Measurements from ENCODE around the gene CCL21. TPM values are rescaled to one million over a fixed set of nuclear protein-coding genes. Genes with fewer than 3 reads are reported as not detected.

CCL21 gene
- total RNA-seq, 1 experiment from 2014 or later: not detected

DNA sequence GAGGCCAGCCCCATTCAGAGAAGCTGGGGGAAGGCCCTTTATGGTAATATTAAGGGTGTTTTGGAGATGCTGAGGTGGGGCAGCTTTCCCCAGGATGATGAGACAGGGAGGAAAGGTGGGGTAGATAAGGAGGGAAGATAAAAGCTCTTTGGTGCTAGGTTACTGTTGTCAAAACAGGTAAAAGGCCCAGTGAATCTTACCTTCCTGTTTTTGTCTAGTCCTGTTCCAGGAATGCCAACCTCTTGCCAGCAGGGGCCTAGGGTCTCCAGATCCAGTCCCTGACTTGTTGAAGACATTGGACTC lies 46.7 kb downstream of the CCL21 start:
- no peaks in the 10 kb centered on the region for H3K9me3 ChIP-seq (ENCODE audit: low read length)
- no peak overlapping the region for H3K4me2 ChIP-seq (ENCODE audit: low read depth, low read length, poor library complexity, severe bottlenecking)
- peaks cover 17% of the 10 kb centered on the region for H3K4me1 ChIP-seq (ENCODE audit: low read length)

DNA sequence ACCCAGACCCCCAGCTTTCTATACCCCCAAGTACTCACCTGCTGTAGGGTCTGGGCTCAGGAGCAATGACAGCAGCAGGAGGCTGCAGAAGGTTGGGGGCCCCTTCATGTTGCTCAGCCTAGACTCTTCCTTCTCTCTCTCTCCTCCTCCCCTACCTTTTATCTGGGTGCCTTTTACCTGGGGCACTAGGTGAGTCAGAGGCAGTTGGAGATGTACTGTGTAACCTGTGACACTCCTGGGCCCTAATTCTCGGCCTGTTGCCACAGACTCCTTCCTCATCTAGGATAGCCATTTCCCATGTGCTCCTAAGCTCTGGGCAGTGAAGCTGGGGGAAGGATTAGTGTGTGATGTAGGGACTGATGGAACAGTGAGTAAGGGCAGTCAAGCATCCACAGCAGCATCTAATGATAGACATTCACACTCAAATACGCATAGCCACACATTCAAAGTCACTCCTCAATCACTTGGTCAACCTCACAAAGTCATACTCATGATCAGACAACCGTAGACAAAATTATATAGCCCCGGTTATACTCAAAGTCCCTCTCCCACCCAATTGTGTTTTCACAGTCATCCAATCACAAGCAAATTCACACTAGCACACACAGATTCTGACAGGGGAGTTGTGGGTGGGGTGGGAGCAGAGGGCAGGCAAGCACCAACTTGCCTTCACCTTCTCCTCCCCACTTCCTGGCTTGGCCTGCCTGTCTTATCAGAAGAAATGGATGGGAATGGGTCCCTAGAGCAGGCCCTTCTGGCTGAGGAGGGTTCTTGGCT lies 47.2 kb downstream of the CCL21 start, which contains the start of gene CCL27:
Gene CCL27, minus strand, starts transcription at position 132 of the 777 bp plus-strand sequence. Its CDS starts 24 bp downstream, at position 108.
- Histone ChIP-seq H3K27ac (ENCODE audit: low read length) (no peak within 1 kb of the TSS), H3K9ac (ENCODE audit: low read length) (no peak within 1 kb of the TSS), H4K20me1 (ENCODE audit: insufficient read depth, low read depth, low read length) (no peaks in the 10 kb centered on the region), H2AFZ (ENCODE audit: low read length) (no peak within 1 kb of the TSS), H3K79me2 (ENCODE audit: low read length) (no peaks in the 10 kb centered on the region), H3K36me3 (ENCODE audit: insufficient read depth, low read length) (no peaks in the 10 kb centered on the region), H3K9me3 (ENCODE audit: low read length) (no peaks in the 10 kb centered on the region), H3K4me2 (ENCODE audit: low read depth, low read length, poor library complexity, severe bottlenecking) (no peak within 1 kb of the TSS), H3K4me3 (ENCODE audit: low read length) (no peak within 1 kb of the TSS), H3K27me3 (ENCODE audit: low read length) (no peaks in the 10 kb centered on the region), H3K9me2 (replicated peaks; ENCODE audit: insufficient read depth, low read length) (no peaks in the 10 kb centered on the region), H3K4me1 (ENCODE audit: low read length) (peaks cover 17% of the 10 kb centered on the region)
- no peak for DNase-seq

More for the DNA sequence above, 46.7 kb downstream of the CCL21 start:
- Histone ChIP-seq H3K36me3 (ENCODE audit: insufficient read depth, low read length) (no peaks in the 10 kb centered on the region), H3K9me2 (replicated peaks; ENCODE audit: insufficient read depth, low read length) (no peaks in the 10 kb centered on the region), H2AFZ (ENCODE audit: low read length) (no peak overlapping the region), H3K27me3 (ENCODE audit: low read length) (no peaks in the 10 kb centered on the region), H3K27ac (ENCODE audit: low read length) (no peak overlapping the region), H4K20me1 (ENCODE audit: insufficient read depth, low read depth, low read length) (no peaks in the 10 kb centered on the region), H3K79me2 (ENCODE audit: low read length) (no peaks in the 10 kb centered on the region), H3K4me3 (ENCODE audit: low read length) (no peak overlapping the region), H3K9ac (ENCODE audit: low read length) (no peak overlapping the region)
- no peak for DNase-seq

DNA sequence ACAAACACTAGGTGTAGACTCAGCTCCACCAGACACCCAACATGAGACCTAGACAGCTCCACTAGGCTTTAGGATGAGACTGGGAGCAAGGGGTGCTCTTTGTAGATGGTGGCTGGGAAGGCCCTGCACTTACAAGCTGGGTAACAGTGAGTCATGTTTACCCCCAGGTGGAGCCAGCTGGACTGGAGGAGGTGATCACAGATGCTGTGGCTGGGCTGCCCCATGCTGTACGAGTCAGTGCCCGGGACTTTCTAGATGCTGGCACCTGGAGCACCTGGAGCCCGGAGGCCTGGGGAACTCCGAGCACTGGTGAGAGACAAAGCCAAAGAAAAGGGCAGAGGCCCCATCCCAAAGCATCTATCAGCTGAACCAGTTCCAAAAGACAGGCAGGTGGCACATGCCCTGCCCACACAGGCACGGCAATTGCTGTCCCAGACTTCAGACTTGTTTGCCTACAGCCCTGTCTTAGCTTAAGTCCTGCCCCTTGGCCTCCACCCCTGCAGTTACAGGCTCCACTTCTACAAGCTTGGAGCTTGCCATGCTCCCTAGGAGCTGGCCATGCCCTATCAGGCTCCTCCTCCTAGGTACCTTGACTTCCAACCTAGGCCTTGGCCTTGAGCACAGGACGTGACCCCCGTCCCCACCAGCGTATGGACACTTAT lies 50.2 kb downstream of the CCL21 start:
- no peaks in the 10 kb centered on the region for H3K9me2 ChIP-seq (replicated peaks; ENCODE audit: insufficient read depth, low read length)
- peaks cover 4% of the 10 kb centered on the region for H3K4me1 ChIP-seq (ENCODE audit: low read length)
- H2AFZ ChIP-seq (ENCODE audit: low read length): no peak overlapping the region
- DNase-seq: no peak
- no peak overlapping the region for H3K4me3 ChIP-seq (ENCODE audit: low read length)
- H3K36me3 ChIP-seq (ENCODE audit: insufficient read depth, low read length): no peaks in the 10 kb centered on the region
- H3K79me2 ChIP-seq (ENCODE audit: low read length): no peaks in the 10 kb centered on the region
- no peaks in the 10 kb centered on the region for H3K27me3 ChIP-seq (ENCODE audit: low read length)
- no peak overlapping the region for H3K4me2 ChIP-seq (ENCODE audit: low read depth, low read length, poor library complexity, severe bottlenecking)
- H4K20me1 ChIP-seq (ENCODE audit: insufficient read depth, low read depth, low read length): no peaks in the 10 kb centered on the region
- H3K9me3 ChIP-seq (ENCODE audit: low read length): no peaks in the 10 kb centered on the region
- no peak overlapping the region for H3K9ac ChIP-seq (ENCODE audit: low read length)
- H3K27ac ChIP-seq (ENCODE audit: low read length): no peak overlapping the region

Small RNAs within 50 kb of the gene (small RNA-seq; reads per million reads assigned to genes)
- not detected for gene CCL27

Other genes starting within 250 kb of the CCL21 start
- gene ENHO, start 187.1 kb downstream of the CCL21 start, total RNA-seq (2014; rRNA removed; shearing (Covaris generic); ENCODE audit: low replicate concordance): 14.1 and 16.0 TPM in 2 replicates
- gene CNTFR, start 120.4 kb downstream of the CCL21 start, total RNA-seq (2014; rRNA removed; shearing (Covaris generic); ENCODE audit: low replicate concordance): not detected in 2 replicates
- 40.3 and 62.0 TPM in 2 replicates for gene RPP25L, start 98.0 kb downstream of the CCL21 start, total RNA-seq (2014; rRNA removed; shearing (Covaris generic); ENCODE audit: low replicate concordance)
- 75.9 and 98.9 TPM in 2 replicates for gene DCTN3, start 89.6 kb downstream of the CCL21 start, total RNA-seq (2014; rRNA removed; shearing (Covaris generic); ENCODE audit: low replicate concordance)
- gene ARID3C, start 81.1 kb downstream of the CCL21 start, total RNA-seq (2014; rRNA removed; shearing (Covaris generic); ENCODE audit: low replicate concordance): 0.48 TPM in 1 of 2 replicates, not detected in the other
- 78.2 and 120 TPM in 2 replicates for gene SIGMAR1, start 72.3 kb downstream of the CCL21 start, total RNA-seq (2014; rRNA removed; shearing (Covaris generic); ENCODE audit: low replicate concordance)
- gene GALT, start 63.5 kb downstream of the CCL21 start, total RNA-seq (2014; rRNA removed; shearing (Covaris generic); ENCODE audit: low replicate concordance): 45.4 and 66.2 TPM in 2 replicates
- gene IL11RA, start 58.0 kb downstream of the CCL21 start, total RNA-seq (2014; rRNA removed; shearing (Covaris generic); ENCODE audit: low replicate concordance): 9.4 and 15.1 TPM in 2 replicates
- 0.36 TPM in 1 of 2 replicates, not detected in the other for gene CCL27, start 47.5 kb downstream of the CCL21 start, total RNA-seq (2014; rRNA removed; shearing (Covaris generic); ENCODE audit: low replicate concordance)
- not detected in 2 replicates for gene CCL19, start 18.9 kb downstream of the CCL21 start, total RNA-seq (2014; rRNA removed; shearing (Covaris generic); ENCODE audit: low replicate concordance)
- gene PHF24, start 248.1 kb upstream of the CCL21 start, total RNA-seq (2014; rRNA removed; shearing (Covaris generic); ENCODE audit: low replicate concordance): not detected in 2 replicates

Data from Karpas-422 (cell line).